GM23338 (cell line): ENCODE data around the gene AMPD3. TPM values are rescaled to one million over a fixed set of nuclear protein-coding genes. Genes with fewer than 3 reads are reported as not detected.

Source experiments
- ATAC-seq: fragments of 200-7000 bp; cut with Tn5 transposase; 3 replicates; pipeline ENCODE4 v1.9.1; 2020
- DNase-seq: peaks from one replicate; pipeline ENCODE4 v3.0.0-alpha.2; 2015; ENCODE audit warnings: low spot score
- H2AFZ ChIP-seq: fragments of 200-600 bp; sonication (generic); 2 replicates; pipeline ENCODE4 v1.8.0; 2016; ENCODE audit warnings: antibody characterized with exemption, mild to moderate bottlenecking, moderate library complexity
- H3F3A ChIP-seq: fragments of 200-600 bp; sonication (generic); replicated peaks from 2 replicates; pipeline ENCODE4 v1.8.0; 2017; ENCODE audit warnings: antibody characterized with exemption, mixed run types, low read depth
- H3K27ac ChIP-seq: fragments of 200-600 bp; sonication (generic); 2 replicates; pipeline ENCODE4 v1.6.1; 2016; ENCODE audit warnings: low read depth
- H3K27me3 ChIP-seq: fragments of 200-600 bp; sonication (generic); 2 replicates; pipeline ENCODE4 v1.8.0; 2016; ENCODE audit warnings: mild to moderate bottlenecking, mixed run types, moderate library complexity; ENCODE audit not compliant: insufficient read depth
- H3K36me3 ChIP-seq: fragments of 200-600 bp; sonication (generic); 2 replicates; pipeline ENCODE4 v1.8.0; 2016; ENCODE audit warnings: mild to moderate bottlenecking; ENCODE audit not compliant: insufficient read depth
- H3K4me1 ChIP-seq: fragments of 200-600 bp; sonication (generic); 2 replicates; pipeline ENCODE4 v1.8.0; 2016; ENCODE audit warnings: mild to moderate bottlenecking, moderate library complexity; ENCODE audit not compliant: insufficient read depth
- H3K4me2 ChIP-seq: fragments of 200-600 bp; sonication (generic); 2 replicates; pipeline ENCODE4 v1.7.1; 2017; ENCODE audit warnings: mixed run types
- H3K4me3 ChIP-seq: fragments of 200-600 bp; sonication (generic); 2 replicates; pipeline ENCODE4 v1.6.1; 2016; ENCODE audit warnings: mixed run types
- H3K79me2 ChIP-seq: fragments of 200-600 bp; sonication (generic); replicated peaks from 2 replicates; pipeline ENCODE4 v1.8.0; 2017; ENCODE audit warnings: mild to moderate bottlenecking; ENCODE audit not compliant: insufficient read depth
- H3K9me2 ChIP-seq: fragments of 200-600 bp; sonication (generic); 2 replicates; pipeline ENCODE4 v1.8.0; 2017; ENCODE audit not compliant: insufficient read depth
- H4K20me1 ChIP-seq: fragments of 200-600 bp; sonication (generic); replicated peaks from 2 replicates; pipeline ENCODE4 v1.8.0; 2017; ENCODE audit warnings: mild to moderate bottlenecking; ENCODE audit not compliant: insufficient read depth
- H3K27ac Mint-ChIP-seq: 2 replicates; pipeline ENCODE4 v1.8.0; 2020; ENCODE audit warnings: inconsistent platforms, mild to moderate bottlenecking, moderate library complexity, mixed read lengths
- H3K27me3 Mint-ChIP-seq: 3 replicates; pipeline ENCODE4 v1.8.0; 2022; ENCODE audit warnings: low read depth, mild to moderate bottlenecking, moderate library complexity, mixed read lengths, inconsistent platforms; ENCODE audit not compliant: insufficient read depth, poor library complexity
- H3K36me3 Mint-ChIP-seq: 3 replicates; pipeline ENCODE4 v1.8.0; 2021; ENCODE audit warnings: low read depth, mild to moderate bottlenecking, inconsistent platforms, moderate library complexity, mixed read lengths
- H3K4me1 Mint-ChIP-seq: 3 replicates; pipeline ENCODE4 v1.8.0; 2020; ENCODE audit warnings: mild to moderate bottlenecking, inconsistent platforms, mixed read lengths
- H3K4me3 Mint-ChIP-seq: 3 replicates; pipeline ENCODE4 v1.8.0; 2021; ENCODE audit warnings: moderate library complexity, mild to moderate bottlenecking, inconsistent platforms, mixed read lengths
- H3K9me3 Mint-ChIP-seq: 3 replicates; pipeline ENCODE4 v1.8.0; 2020; ENCODE audit warnings: moderate library complexity, mild to moderate bottlenecking, inconsistent platforms, mixed read lengths
- CREB1 ChIP-seq: fragments of 250-450 bp; sonication (Bioruptor Pico); IDR thresholded peaks from 2 replicates; pipeline ENCODE4 v1.5.0; 2020; ENCODE audit warnings: low read depth, mild to moderate bottlenecking, moderate library complexity
- ETS1 ChIP-seq: IDR thresholded peaks from 2 replicates; pipeline ENCODE4 v1.6.1; 2016; ENCODE audit warnings: antibody characterized with exemption
- EZH2 ChIP-seq: fragments of 200-600 bp; sonication (generic); IDR thresholded peaks from one replicate; pipeline ENCODE4 v1.8.0; 2017; ENCODE audit warnings: antibody characterized with exemption, mild to moderate bottlenecking, low read depth; ENCODE audit not compliant: unreplicated experiment
- JUNB ChIP-seq: IDR thresholded peaks from one replicate; pipeline ENCODE4 v1.6.1; 2016; ENCODE audit warnings: antibody characterized with exemption; ENCODE audit not compliant: unreplicated experiment
- NANOG ChIP-seq: IDR thresholded peaks from 2 replicates; pipeline ENCODE4 v1.6.1; 2016; ENCODE audit warnings: antibody characterized with exemption, borderline replicate concordance
- POLR2AphosphoS5 ChIP-seq: IDR thresholded peaks from 2 replicates; pipeline ENCODE4 v1.6.1; 2016; ENCODE audit warnings: antibody characterized with exemption, low read depth
- REST ChIP-seq: IDR thresholded peaks from one replicate; pipeline ENCODE4 v1.6.1; 2018; ENCODE audit warnings: antibody characterized with exemption; ENCODE audit not compliant: unreplicated experiment
- STAT1 ChIP-seq: IDR thresholded peaks from one replicate; pipeline ENCODE4 v1.6.1; 2016; ENCODE audit warnings: antibody characterized with exemption; ENCODE audit not compliant: unreplicated experiment
- ZNF114 ChIP-seq: fragments of 250-450 bp; sonication (Bioruptor Pico); IDR thresholded peaks from 2 replicates; pipeline ENCODE4 v1.5.0; 2020; ENCODE audit warnings: mild to moderate bottlenecking, moderate library complexity
- ZNF331 ChIP-seq: fragments of 250-450 bp; sonication (Bioruptor Pico); IDR thresholded peaks from 2 replicates; pipeline ENCODE4 v1.5.0; 2020; ENCODE audit warnings: low read depth, mild to moderate bottlenecking, moderate library complexity
- polyA plus RNA-seq: library from polyadenylated mRNA; unstranded; fragments of >200 nt; fragmentation: Nextera tagmentation; extraction: Ambion mirVana; gene quantifications from 2 replicates; pipeline ENCODE4 v1.2.1, GENCODE V29; 2016
- total RNA-seq: library from RNA; depleted of rRNA; stranded (reverse); fragments of >200 nt; shearing (Covaris generic); gene quantifications from 2 replicates; pipeline ENCODE4 v1.2.3, GENCODE V29; 2014
- TF ChIP-seq, protein P1 (sequence below): fragments of 250-450 bp; sonication (Bioruptor Pico); IDR thresholded peaks from 2 replicates; pipeline ENCODE4 v1.5.0; 2020; ENCODE audit warnings: mild to moderate bottlenecking, moderate library complexity
- TF ChIP-seq, protein P2 (sequence below), 2 experiments: fragments of 200-600 bp in 1 of 2; sonication (generic) in 1 of 2; conservative IDR thresholded peaks; 2 replicates each; pipeline versions ENCODE4 v1.5.1 to v1.6.1; 2016 to 2017; ENCODE audit warnings: antibody characterized with exemption in 2 of 2, low read depth in 2 of 2, mild to moderate bottlenecking in 2 of 2, moderate library complexity in 1 of 2

Gene AMPD3
- total and polyA plus RNA-seq, 2 experiments from 2014 or later: 1.6 to 2.1 TPM

DNA sequence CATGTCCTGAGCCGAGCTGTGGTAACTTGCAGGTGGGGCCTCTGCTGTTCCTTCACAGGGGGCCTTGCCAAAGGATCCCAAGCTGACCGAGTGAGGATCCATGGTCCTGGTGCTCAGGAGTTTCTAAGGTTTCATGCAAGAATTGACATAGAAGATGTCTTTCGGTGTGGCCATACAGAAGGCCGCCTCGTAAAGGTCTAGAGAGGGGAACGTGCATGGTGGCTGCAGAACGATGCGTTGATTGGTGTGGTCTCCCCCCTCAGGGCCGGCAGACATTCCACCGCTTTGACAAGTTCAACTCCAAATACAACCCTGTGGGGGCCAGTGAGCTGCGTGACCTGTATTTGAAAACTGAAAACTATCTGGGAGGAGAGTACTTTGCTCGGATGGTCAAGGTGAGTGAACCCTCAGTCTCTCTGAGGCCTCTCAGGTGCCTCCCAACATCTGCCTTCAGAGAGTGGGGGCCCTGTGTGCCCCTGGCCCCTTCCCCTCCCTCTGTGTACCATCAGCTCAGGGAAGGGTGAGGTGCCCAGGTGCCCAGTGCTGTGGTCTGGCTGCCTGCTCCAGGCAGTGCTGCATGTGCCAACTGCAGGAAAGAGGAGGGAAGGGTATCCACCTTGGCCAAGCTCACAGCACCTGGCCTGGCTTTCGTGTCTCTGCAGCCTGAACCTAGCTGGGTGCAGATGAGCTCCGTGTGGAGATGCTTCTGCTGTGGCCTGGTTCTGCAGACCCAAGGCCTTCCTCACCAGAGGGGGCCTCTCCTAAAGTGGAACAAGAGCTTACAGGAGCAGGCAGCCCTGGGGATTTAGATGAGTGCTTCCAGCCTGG is 39.8 kb downstream of the AMPD3 start (continued):
- TF ChIP-seq CREB1 (CRISPR knock-in tag) (no peak), EZH2 (no peak), JUNB (no peak), POLR2AphosphoS5 (no peak), STAT1 (no peak)

DNA sequence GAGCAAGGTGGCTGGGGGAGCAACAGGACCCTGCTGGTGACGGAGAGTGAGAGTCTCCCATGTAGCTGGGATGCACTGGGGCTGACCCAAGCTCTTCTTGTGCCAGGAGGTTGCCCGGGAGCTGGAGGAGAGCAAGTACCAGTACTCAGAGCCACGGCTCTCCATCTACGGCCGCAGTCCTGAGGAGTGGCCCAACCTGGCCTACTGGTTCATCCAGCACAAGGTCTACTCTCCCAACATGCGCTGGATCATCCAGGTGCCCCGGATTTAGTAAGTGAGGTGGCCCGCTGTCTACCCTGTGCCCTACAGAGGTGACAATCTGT is 40.4 kb downstream of the AMPD3 start:
- Histone ChIP-seq H3K4me3 (no peak overlapping the region), H3K4me2 (no peak overlapping the region), H3K9me2 (peaks cover 3% of the 10 kb centered on the region; the same call in 1 of the 2 replicates), H3K27ac (no peak overlapping the region), H2AFZ (no peak overlapping the region), H3K36me3 (no peaks in the 10 kb centered on the region), H3K27me3 (no peaks in the 10 kb centered on the region), H4K20me1 (no peaks in the 10 kb centered on the region), H3K79me2 (no peaks in the 10 kb centered on the region), H3F3A (no peaks in the 10 kb centered on the region), H3K4me1 (no peaks in the 10 kb centered on the region)
- no peak for DNase-seq
- ATAC-seq: no peak
- peaks cover 14% of the 10 kb centered on the region for H3K4me1 Mint-ChIP-seq
- H3K36me3 Mint-ChIP-seq: peaks cover 19% of the 10 kb centered on the region
- no peak overlapping the region for H3K27ac Mint-ChIP-seq
- H3K27me3 Mint-ChIP-seq: peaks cover 4% of the 10 kb centered on the region
- no peak overlapping the region for H3K4me3 Mint-ChIP-seq
- no peaks in the 10 kb centered on the region for H3K9me3 Mint-ChIP-seq
- TF ChIP-seq ETS1 (no peak), CREB1 (CRISPR knock-in tag) (no peak), ZNF114 (no peak), REST (no peak), POLR2AphosphoS5 (no peak), JUNB (no peak), ZNF331 (CRISPR knock-in tag) (no peak), STAT1 (no peak), NANOG (no peak), EZH2 (no peak)
- TF ChIP-seq, protein P1, sequence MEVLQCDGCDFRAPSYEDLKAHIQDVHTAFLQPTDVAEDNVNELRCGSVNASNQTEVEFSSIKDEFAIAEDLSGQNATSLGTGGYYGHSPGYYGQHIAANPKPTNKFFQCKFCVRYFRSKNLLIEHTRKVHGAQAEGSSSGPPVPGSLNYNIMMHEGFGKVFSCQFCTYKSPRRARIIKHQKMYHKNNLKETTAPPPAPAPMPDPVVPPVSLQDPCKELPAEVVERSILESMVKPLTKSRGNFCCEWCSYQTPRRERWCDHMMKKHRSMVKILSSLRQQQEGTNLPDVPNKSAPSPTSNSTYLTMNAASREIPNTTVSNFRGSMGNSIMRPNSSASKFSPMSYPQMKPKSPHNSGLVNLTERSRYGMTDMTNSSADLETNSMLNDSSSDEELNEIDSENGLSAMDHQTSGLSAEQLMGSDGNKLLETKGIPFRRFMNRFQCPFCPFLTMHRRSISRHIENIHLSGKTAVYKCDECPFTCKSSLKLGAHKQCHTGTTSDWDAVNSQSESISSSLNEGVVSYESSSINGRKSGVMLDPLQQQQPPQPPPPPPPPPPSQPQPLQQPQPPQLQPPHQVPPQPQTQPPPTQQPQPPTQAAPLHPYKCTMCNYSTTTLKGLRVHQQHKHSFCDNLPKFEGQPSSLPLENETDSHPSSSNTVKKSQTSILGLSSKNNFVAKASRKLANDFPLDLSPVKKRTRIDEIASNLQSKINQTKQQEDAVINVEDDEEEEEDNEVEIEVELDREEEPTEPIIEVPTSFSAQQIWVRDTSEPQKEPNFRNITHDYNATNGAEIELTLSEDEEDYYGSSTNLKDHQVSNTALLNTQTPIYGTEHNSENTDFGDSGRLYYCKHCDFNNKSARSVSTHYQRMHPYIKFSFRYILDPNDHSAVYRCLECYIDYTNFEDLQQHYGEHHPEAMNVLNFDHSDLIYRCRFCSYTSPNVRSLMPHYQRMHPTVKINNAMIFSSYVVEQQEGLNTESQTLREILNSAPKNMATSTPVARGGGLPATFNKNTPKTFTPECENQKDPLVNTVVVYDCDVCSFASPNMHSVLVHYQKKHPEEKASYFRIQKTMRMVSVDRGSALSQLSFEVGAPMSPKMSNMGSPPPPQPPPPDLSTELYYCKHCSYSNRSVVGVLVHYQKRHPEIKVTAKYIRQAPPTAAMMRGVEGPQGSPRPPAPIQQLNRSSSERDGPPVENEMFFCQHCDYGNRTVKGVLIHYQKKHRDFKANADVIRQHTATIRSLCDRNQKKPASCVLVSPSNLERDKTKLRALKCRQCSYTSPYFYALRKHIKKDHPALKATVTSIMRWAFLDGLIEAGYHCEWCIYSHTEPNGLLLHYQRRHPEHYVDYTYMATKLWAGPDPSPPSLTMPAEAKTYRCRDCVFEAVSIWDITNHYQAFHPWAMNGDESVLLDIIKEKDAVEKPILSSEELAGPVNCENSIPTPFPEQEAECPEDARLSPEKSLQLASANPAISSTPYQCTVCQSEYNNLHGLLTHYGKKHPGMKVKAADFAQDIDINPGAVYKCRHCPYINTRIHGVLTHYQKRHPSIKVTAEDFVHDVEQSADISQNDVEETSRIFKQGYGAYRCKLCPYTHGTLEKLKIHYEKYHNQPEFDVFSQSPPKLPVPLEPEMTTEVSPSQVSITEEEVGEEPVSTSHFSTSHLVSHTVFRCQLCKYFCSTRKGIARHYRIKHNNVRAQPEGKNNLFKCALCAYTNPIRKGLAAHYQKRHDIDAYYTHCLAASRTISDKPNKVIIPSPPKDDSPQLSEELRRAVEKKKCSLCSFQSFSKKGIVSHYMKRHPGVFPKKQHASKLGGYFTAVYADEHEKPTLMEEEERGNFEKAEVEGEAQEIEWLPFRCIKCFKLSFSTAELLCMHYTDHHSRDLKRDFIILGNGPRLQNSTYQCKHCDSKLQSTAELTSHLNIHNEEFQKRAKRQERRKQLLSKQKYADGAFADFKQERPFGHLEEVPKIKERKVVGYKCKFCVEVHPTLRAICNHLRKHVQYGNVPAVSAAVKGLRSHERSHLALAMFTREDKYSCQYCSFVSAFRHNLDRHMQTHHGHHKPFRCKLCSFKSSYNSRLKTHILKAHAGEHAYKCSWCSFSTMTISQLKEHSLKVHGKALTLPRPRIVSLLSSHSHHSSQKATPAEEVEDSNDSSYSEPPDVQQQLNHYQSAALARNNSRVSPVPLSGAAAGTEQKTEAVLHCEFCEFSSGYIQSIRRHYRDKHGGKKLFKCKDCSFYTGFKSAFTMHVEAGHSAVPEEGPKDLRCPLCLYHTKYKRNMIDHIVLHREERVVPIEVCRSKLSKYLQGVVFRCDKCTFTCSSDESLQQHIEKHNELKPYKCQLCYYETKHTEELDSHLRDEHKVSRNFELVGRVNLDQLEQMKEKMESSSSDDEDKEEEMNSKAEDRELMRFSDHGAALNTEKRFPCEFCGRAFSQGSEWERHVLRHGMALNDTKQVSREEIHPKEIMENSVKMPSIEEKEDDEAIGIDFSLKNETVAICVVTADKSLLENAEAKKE (CRISPR knock-in tag): no peak
- TF ChIP-seq, protein P2, sequence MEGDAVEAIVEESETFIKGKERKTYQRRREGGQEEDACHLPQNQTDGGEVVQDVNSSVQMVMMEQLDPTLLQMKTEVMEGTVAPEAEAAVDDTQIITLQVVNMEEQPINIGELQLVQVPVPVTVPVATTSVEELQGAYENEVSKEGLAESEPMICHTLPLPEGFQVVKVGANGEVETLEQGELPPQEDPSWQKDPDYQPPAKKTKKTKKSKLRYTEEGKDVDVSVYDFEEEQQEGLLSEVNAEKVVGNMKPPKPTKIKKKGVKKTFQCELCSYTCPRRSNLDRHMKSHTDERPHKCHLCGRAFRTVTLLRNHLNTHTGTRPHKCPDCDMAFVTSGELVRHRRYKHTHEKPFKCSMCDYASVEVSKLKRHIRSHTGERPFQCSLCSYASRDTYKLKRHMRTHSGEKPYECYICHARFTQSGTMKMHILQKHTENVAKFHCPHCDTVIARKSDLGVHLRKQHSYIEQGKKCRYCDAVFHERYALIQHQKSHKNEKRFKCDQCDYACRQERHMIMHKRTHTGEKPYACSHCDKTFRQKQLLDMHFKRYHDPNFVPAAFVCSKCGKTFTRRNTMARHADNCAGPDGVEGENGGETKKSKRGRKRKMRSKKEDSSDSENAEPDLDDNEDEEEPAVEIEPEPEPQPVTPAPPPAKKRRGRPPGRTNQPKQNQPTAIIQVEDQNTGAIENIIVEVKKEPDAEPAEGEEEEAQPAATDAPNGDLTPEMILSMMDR (conservative IDR thresholded peaks at IDR 0.05; ENCODE audit: low read depth in 2 of 2): no peak
